Measurements from ENCODE around the gene LRIG2. TPM values are rescaled to one million over a fixed set of nuclear protein-coding genes. Genes with fewer than 3 reads are reported as not detected.

LRIG2 gene
- total RNA-seq, 3 donors from 2014 or later (not counting 1 experiment from before 2014, with no cell fraction given), result 20.2 to 28.5 (median 23.7) TPM

GRCh38 chr1:113095790-113096455, 22.9 kb downstream of the LRIG2 start:
- intact Hi-C loops (cut with micrococcal nuclease), result no loop called here
- Histone ChIP-seq H3K36me3 (ENCODE audit: control insufficient read depth, insufficient read depth, low read length) (peaks cover 65% of the 10 kb centered on the region), H3K27ac (ENCODE audit: low read length) (no peak overlapping the region), H3K4me1 (ENCODE audit: control insufficient read depth, insufficient read depth, low read length) (no peaks in the 10 kb centered on the region), H3K27me3 (ENCODE audit: control insufficient read depth, insufficient read depth, low read length) (no peaks in the 10 kb centered on the region), H3K4me3 (ENCODE audit: low read length) (no peak overlapping the region), H3K9me3 (ENCODE audit: control insufficient read depth, insufficient read depth, low read length) (no peaks in the 10 kb centered on the region)
- TF ChIP-seq CTCF (IDR thresholded peaks at IDR 0.05), result no peak
- WGBS (ENCODE audit: insufficient coverage), result 100% methylated on average over 4 of the region's 5 CpGs
- H3K27ac Mint-ChIP-seq, result no peak overlapping the region
- ATAC-seq (no peak), DNase-seq (no peak)
- H3K4me3 Mint-ChIP-seq, result no peak overlapping the region
- peaks cover 24% of the 10 kb centered on the region for H3K36me3 Mint-ChIP-seq
- no peaks in the 10 kb centered on the region for H3K9me3 Mint-ChIP-seq
- H3K27me3 Mint-ChIP-seq (ENCODE audit: low read depth in 2 of 2), result no peaks in the 10 kb centered on the region
- H3K4me1 Mint-ChIP-seq, result peaks cover 9 to 11% of the 10 kb centered on the region in 2 donors

- Mint-ChIP-seq H3K36me3 (peaks cover 24% of the 10 kb centered on the region), H3K27me3 (ENCODE audit: low read depth in 2 of 2) (no peaks in the 10 kb centered on the region), H3K4me3 (no peak overlapping the region), H3K9me3 (no peaks in the 10 kb centered on the region), H3K27ac (no peak overlapping the region), H3K4me1 (peaks cover 7 to 8% of the 10 kb centered on the region in 2 donors)
- DNase-seq, result no peak
- no peak overlapping the region for H3K4me3 ChIP-seq (ENCODE audit: low read length)
- no peak overlapping the region for H3K27ac ChIP-seq (ENCODE audit: low read length)
- TF ChIP-seq CTCF (IDR thresholded peaks at IDR 0.05), result no peak
- no peaks in the 10 kb centered on the region for H3K27me3 ChIP-seq (ENCODE audit: control insufficient read depth, insufficient read depth, low read length)
- WGBS (ENCODE audit: insufficient coverage), result 100% methylated on average over 1 of the region's 3 CpGs
- H3K9me3 ChIP-seq (ENCODE audit: control insufficient read depth, insufficient read depth, low read length), result no peaks in the 10 kb centered on the region
- no peaks in the 10 kb centered on the region for H3K4me1 ChIP-seq (ENCODE audit: control insufficient read depth, insufficient read depth, low read length)
- no peak for ATAC-seq
- peaks cover 69% of the 10 kb centered on the region for H3K36me3 ChIP-seq (ENCODE audit: control insufficient read depth, insufficient read depth, low read length)
- intact Hi-C loops (cut with micrococcal nuclease), result no loop called here
Measured at GRCh38 chr1:113096493-113096892, 23.5 kb downstream of the LRIG2 start.

- DNase-seq, result no peak
- Mint-ChIP-seq H3K36me3 (peaks cover 28% of the 10 kb centered on the region), H3K27ac (peak overlapping the region in 1 of 2 donors; percentile 29), H3K4me3 (no peak overlapping the region), H3K27me3 (ENCODE audit: low read depth in 2 of 2) (no peaks in the 10 kb centered on the region), H3K9me3 (no peaks in the 10 kb centered on the region), H3K4me1 (no peaks in the 10 kb centered on the region)
- Histone ChIP-seq H3K4me1 (ENCODE audit: control insufficient read depth, insufficient read depth, low read length) (no peaks in the 10 kb centered on the region), H3K36me3 (ENCODE audit: control insufficient read depth, insufficient read depth, low read length) (peaks cover 72% of the 10 kb centered on the region), H3K4me3 (ENCODE audit: low read length) (no peak overlapping the region), H3K9me3 (ENCODE audit: control insufficient read depth, insufficient read depth, low read length) (no peaks in the 10 kb centered on the region), H3K27ac (ENCODE audit: low read length) (no peak overlapping the region), H3K27me3 (ENCODE audit: control insufficient read depth, insufficient read depth, low read length) (no peaks in the 10 kb centered on the region)
- intact Hi-C loops (cut with micrococcal nuclease), result no loop called here
- no peak for ATAC-seq
- no peak for TF ChIP-seq CTCF (IDR thresholded peaks at IDR 0.05)
Measured at GRCh38 chr1:113101588-113101987, 28.6 kb downstream of the LRIG2 start.

- intact Hi-C loops (cut with micrococcal nuclease), result no loop called here
- Mint-ChIP-seq H3K27me3 (ENCODE audit: low read depth in 2 of 2) (no peaks in the 10 kb centered on the region), H3K36me3 (peaks cover 28% of the 10 kb centered on the region), H3K4me3 (no peak overlapping the region), H3K27ac (no peak overlapping the region), H3K4me1 (no peaks in the 10 kb centered on the region), H3K9me3 (no peaks in the 10 kb centered on the region)
- Histone ChIP-seq H3K4me1 (ENCODE audit: control insufficient read depth, insufficient read depth, low read length) (no peaks in the 10 kb centered on the region), H3K36me3 (ENCODE audit: control insufficient read depth, insufficient read depth, low read length) (peaks cover 72% of the 10 kb centered on the region), H3K27ac (ENCODE audit: low read length) (no peak overlapping the region), H3K9me3 (ENCODE audit: control insufficient read depth, insufficient read depth, low read length) (no peaks in the 10 kb centered on the region), H3K27me3 (ENCODE audit: control insufficient read depth, insufficient read depth, low read length) (no peaks in the 10 kb centered on the region), H3K4me3 (ENCODE audit: low read length) (no peak overlapping the region)
- TF ChIP-seq CTCF (IDR thresholded peaks at IDR 0.05), result no peak
- WGBS (ENCODE audit: insufficient coverage), result 100% methylated on average over 1 of the region's 1 CpG
- no peak for ATAC-seq
- no peak for DNase-seq
Measured at GRCh38 chr1:113103048-113103447, 30.1 kb downstream of the LRIG2 start.
